DMS153 treated with DMSO at 0.1 percent for 48 hours (cell line): Measurements from ENCODE around the gene BRF1.
"Not testable (repeated sequence)": the region's sequence is repeated elsewhere in the genome, so short reads cannot be mapped to it uniquely, and the experiment has no call there.

Experiments used
- DNase-seq: peaks from one replicate; lab custom pipeline; 2025; ENCODE audit not compliant: unreplicated experiment; lab: John Stamatoyannopoulos, UW

BRF1 gene

GRCh38 chr14:105333020-105333490 lies 32.3 kb upstream of the BRF1 start:
- no peak for DNase-seq

GRCh38 chr14:105332350-105332874 lies 31.6 kb upstream of the BRF1 start:
- DNase-seq = no peak

- DNase-seq = no peak
These were observed 31.0 kb upstream of the BRF1 start for GRCh38 chr14:105331575-105332349.

GRCh38 chr14:105330491-105330895 lies 29.7 kb upstream of the BRF1 start:
- no peak for DNase-seq

GRCh38 chr14:105329411-105330150 lies 28.8 kb upstream of the BRF1 start:
- DNase-seq = no peak

GRCh38 chr14:105328678-105329390 lies 28.0 kb upstream of the BRF1 start:
- DNase-seq = no peak

GRCh38 chr14:105328070-105328677 lies 27.4 kb upstream of the BRF1 start:
- no peak for DNase-seq

GRCh38 chr14:105327695-105328045 lies 26.9 kb upstream of the BRF1 start:
- not testable (repeated sequence) for DNase-seq

- DNase-seq = no peak
These were observed 26.3 kb upstream of the BRF1 start for GRCh38 chr14:105326891-105327694.

- no peak for DNase-seq
These were observed 25.7 kb upstream of the BRF1 start for GRCh38 chr14:105326568-105326867.

- DNase-seq = no peak
These were observed 25.1 kb upstream of the BRF1 start for GRCh38 chr14:105325716-105326567.

GRCh38 chr14:105325303-105325702 lies 24.5 kb upstream of the BRF1 start:
- no peak for DNase-seq

GRCh38 chr14:105324871-105325270 lies 24.1 kb upstream of the BRF1 start:
- no peak for DNase-seq

- DNase-seq = no peak
These were observed 23.4 kb upstream of the BRF1 start for GRCh38 chr14:105324080-105324778.

- DNase-seq = no peak
These were observed 22.9 kb upstream of the BRF1 start for GRCh38 chr14:105323663-105324062.

- no peak for DNase-seq
These were observed 22.2 kb upstream of the BRF1 start for GRCh38 chr14:105322791-105323556.

- DNase-seq = no peak
These were observed 16.7 kb upstream of the BRF1 start for GRCh38 chr14:105317546-105317945.

- DNase-seq = no peak
These were observed 16.2 kb upstream of the BRF1 start for GRCh38 chr14:105316968-105317510.
